ENCODE measurements around the gene KIF21B. TPM values are rescaled to one million over a fixed set of nuclear protein-coding genes. Genes with fewer than 3 reads are reported as not detected.

Gene KIF21B
- total and polyA plus RNA-seq, 2 experiments from 2014 or later, result 0.18 to 1.3 TPM

DNA sequence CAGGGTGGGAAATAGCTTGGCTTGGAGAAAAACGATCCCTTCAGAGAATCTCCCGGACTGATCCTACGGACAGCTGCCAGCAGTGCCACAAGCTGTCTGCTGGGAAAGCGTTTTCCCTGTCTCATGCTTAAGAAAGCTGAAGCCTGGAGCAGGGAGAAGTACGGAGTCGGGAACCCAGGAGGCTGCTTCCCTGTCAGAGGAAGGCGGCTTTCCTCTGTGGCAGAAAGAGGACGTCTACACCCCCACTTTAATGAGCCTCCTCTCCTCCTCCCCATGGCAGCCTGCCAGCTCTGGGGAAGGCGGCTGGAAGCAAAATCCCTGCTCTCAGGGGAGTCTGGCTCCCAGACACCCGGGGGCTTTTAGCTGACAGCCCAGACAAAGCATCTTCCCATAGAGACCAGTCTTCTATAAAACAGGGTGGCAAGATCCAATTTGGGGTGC lies 7.3 kb downstream of the KIF21B start:
- TF ChIP-seq EZH2phosphoT487 (IDR thresholded peaks at IDR 0.05; ENCODE audit: low read depth, severe bottlenecking, unreplicated experiment) (no peak), EZH2 (IDR thresholded peaks at IDR 0.05; ENCODE audit: borderline replicate concordance) (no peak)
- TF ChIP-seq, protein P1, sequence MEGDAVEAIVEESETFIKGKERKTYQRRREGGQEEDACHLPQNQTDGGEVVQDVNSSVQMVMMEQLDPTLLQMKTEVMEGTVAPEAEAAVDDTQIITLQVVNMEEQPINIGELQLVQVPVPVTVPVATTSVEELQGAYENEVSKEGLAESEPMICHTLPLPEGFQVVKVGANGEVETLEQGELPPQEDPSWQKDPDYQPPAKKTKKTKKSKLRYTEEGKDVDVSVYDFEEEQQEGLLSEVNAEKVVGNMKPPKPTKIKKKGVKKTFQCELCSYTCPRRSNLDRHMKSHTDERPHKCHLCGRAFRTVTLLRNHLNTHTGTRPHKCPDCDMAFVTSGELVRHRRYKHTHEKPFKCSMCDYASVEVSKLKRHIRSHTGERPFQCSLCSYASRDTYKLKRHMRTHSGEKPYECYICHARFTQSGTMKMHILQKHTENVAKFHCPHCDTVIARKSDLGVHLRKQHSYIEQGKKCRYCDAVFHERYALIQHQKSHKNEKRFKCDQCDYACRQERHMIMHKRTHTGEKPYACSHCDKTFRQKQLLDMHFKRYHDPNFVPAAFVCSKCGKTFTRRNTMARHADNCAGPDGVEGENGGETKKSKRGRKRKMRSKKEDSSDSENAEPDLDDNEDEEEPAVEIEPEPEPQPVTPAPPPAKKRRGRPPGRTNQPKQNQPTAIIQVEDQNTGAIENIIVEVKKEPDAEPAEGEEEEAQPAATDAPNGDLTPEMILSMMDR (IDR thresholded peaks at IDR 0.05; ENCODE audit: poor library complexity), result no peak
- H3K4me3 ChIP-seq, result no peak overlapping the region
- no peaks in the 10 kb centered on the region for H3K9me2 ChIP-seq (replicated peaks; ENCODE audit: insufficient read depth)
- H3K27ac ChIP-seq, result no peak overlapping the region
- no peaks in the 10 kb centered on the region for H3K36me3 ChIP-seq (replicated peaks; ENCODE audit: insufficient read depth, low read depth)
- no peaks in the 10 kb centered on the region for H3K9me3 ChIP-seq (ENCODE audit: low read depth)
- H3K27me3 ChIP-seq, result no peaks in the 10 kb centered on the region
- H3K4me1 ChIP-seq (ENCODE audit: insufficient read depth), result peaks cover 23% of the 10 kb centered on the region
- H2AFZ ChIP-seq, result no peak overlapping the region
- no peaks in the 10 kb centered on the region for H3K79me2 ChIP-seq
- no peaks in the 10 kb centered on the region for H4K20me1 ChIP-seq (ENCODE audit: insufficient read depth, poor library complexity, severe bottlenecking)
- H3K4me2 ChIP-seq, result peak overlapping the region; percentile 57
- peak; percentile 57 for DNase-seq (ENCODE audit: low spot score)
- 33% methylated on average over 10 of the region's 10 CpGs for WGBS (ENCODE audit: low lambda C conversion rate, missing lambda C conversion rate)

DNA sequence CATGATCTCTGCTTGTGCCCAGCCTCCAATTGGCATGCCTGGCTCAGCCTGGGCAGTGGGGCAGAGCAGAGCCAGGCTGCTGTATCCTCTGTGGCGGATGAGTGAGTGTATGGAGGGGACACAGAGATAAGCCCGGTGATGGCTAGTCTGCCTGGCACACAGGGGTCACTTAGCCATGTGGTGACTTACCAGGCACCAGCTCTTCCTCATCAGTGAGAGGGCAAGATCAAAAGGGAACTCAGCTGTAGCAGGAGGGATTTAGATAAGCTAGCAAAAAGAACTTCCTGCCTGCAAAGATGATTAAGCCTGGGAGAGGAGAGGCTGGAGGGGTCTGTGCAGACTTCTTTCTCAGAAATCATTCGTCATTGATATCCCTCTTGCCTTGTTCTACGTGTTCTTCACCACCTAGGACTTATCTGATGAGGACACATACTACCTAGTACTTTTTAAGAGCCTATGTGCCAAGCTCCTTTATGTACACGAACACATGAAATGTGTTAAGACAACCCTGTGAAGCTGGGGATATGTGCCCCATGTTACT lies 7.9 kb downstream of the KIF21B start:
- H3K27me3 ChIP-seq, result no peaks in the 10 kb centered on the region
- H3K9me2 ChIP-seq (replicated peaks; ENCODE audit: insufficient read depth), result no peaks in the 10 kb centered on the region
- no peaks in the 10 kb centered on the region for H3K36me3 ChIP-seq (replicated peaks; ENCODE audit: insufficient read depth, low read depth)
- no peak overlapping the region for H3K4me2 ChIP-seq
- no peak for DNase-seq (ENCODE audit: low spot score)
- H3K79me2 ChIP-seq, result no peaks in the 10 kb centered on the region
- H3K4me3 ChIP-seq, result no peak overlapping the region
- H2AFZ ChIP-seq, result no peak overlapping the region
- H4K20me1 ChIP-seq (ENCODE audit: insufficient read depth, poor library complexity, severe bottlenecking), result no peaks in the 10 kb centered on the region
- no peaks in the 10 kb centered on the region for H3K9me3 ChIP-seq (ENCODE audit: low read depth)
- 50% methylated on average over 5 of the region's 5 CpGs for WGBS (ENCODE audit: low lambda C conversion rate, missing lambda C conversion rate)
- no peak overlapping the region for H3K27ac ChIP-seq
- H3K4me1 ChIP-seq (ENCODE audit: insufficient read depth), result peaks cover 21% of the 10 kb centered on the region
- TF ChIP-seq EZH2phosphoT487 (IDR thresholded peaks at IDR 0.05; ENCODE audit: low read depth, severe bottlenecking, unreplicated experiment), result no peak
- TF ChIP-seq EZH2 (IDR thresholded peaks at IDR 0.05; ENCODE audit: borderline replicate concordance), result no peak
- TF ChIP-seq, protein P1 (IDR thresholded peaks at IDR 0.05; ENCODE audit: poor library complexity), result no peak

DNA sequence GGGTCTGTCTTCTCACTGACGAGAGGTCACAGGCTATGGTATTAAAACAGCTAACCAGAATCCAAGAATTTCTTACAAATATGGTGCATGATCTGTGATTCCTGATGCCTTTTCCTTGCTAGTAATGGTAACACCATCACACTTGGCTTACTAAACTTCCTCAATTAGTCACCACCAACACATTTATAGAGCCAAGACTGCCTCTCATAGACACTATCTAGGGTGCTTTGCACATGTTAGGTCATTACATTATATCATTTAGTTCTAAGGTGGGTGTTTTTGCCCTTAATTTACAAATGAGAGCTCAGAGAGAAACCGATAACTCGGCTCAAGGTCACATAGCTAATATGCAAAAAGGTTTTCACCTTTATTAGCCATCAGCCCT lies 8.7 kb downstream of the KIF21B start:
- H3K4me1 ChIP-seq (ENCODE audit: insufficient read depth), result peaks cover 17% of the 10 kb centered on the region
- 94% methylated on average over 3 of the region's 3 CpGs for WGBS (ENCODE audit: low lambda C conversion rate, missing lambda C conversion rate)
- no peak overlapping the region for H3K27ac ChIP-seq
- H3K4me2 ChIP-seq, result no peak overlapping the region
- DNase-seq (ENCODE audit: low spot score), result no peak
- H3K36me3 ChIP-seq (replicated peaks; ENCODE audit: insufficient read depth, low read depth), result no peaks in the 10 kb centered on the region
- no peak overlapping the region for H3K4me3 ChIP-seq
- H3K9me3 ChIP-seq (ENCODE audit: low read depth), result no peaks in the 10 kb centered on the region
- no peaks in the 10 kb centered on the region for H3K27me3 ChIP-seq
- H2AFZ ChIP-seq, result no peak overlapping the region
- TF ChIP-seq EZH2 (IDR thresholded peaks at IDR 0.05; ENCODE audit: borderline replicate concordance), result no peak
- TF ChIP-seq EZH2phosphoT487 (IDR thresholded peaks at IDR 0.05; ENCODE audit: low read depth, severe bottlenecking, unreplicated experiment), result no peak
- TF ChIP-seq, protein P1 (IDR thresholded peaks at IDR 0.05; ENCODE audit: poor library complexity), result no peak
- no peaks in the 10 kb centered on the region for H3K79me2 ChIP-seq
- H4K20me1 ChIP-seq (ENCODE audit: insufficient read depth, poor library complexity, severe bottlenecking), result no peaks in the 10 kb centered on the region
- H3K9me2 ChIP-seq (replicated peaks; ENCODE audit: insufficient read depth), result no peaks in the 10 kb centered on the region
